ENCODE data around the gene ALK. TPM values are rescaled to one million over a fixed set of nuclear protein-coding genes. Genes with fewer than 3 reads are reported as not detected.

ALK gene
- total RNA-seq, 1 donor from 2014 or later = under 0.01 TPM

DNA sequence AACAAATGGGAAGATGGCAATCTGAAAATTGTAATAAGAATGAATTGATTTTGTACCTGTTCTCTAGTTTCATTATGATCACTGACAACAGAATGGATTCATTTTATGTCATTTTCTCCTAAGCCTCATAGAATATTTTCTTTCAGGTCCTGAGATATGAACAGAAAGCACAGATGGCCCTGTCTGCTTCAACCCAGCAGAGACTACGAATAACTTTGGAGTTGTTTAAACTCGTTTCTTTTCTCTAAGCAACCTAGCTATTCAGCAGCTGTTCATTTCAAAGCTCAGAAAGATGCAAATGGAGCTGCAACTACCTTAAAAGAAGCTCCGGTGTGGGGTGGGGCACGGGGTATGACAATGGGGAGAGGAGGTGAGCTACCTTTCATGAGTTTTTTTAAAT lies 124.9 kb downstream of the ALK start:
- no peak overlapping the region for H3K4me3 ChIP-seq (ENCODE audit: low read depth, low read length)
- no peak for DNase-seq (ENCODE audit: low read depth)
- no peak for TF ChIP-seq CTCF (conservative IDR thresholded peaks at IDR 0.05; ENCODE audit: low read depth, low read length)

DNA sequence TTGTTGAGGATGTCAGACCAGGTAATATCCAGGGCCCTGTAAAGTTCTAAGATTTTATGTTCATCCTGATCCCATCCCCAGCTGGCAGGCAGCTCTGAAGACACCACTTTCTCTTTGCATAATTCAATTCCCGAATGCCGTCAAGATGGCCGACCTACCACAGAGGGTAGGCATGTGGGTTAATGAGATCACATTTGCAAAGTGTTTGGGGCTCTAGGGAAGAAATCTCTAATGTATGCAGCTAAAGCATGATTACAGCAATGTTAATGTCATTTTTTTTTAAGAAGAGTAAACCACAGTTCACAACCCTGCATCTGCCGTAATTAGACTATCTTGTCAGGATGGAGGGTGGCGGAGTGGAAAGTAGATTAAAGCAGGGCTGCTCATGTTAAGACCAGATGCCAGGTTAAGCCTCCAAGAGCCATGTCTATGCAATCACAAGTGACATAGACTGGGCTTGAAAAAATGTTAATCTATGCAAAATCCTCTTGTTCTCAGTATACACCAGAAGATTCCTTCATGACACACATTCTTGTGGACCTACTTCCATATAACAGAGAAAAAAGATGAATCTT lies 131.4 kb downstream of the ALK start:
- DNase-seq (ENCODE audit: low read depth) = no peak
- no peak overlapping the region for H3K4me3 ChIP-seq (ENCODE audit: low read depth, low read length)
- TF ChIP-seq CTCF (conservative IDR thresholded peaks at IDR 0.05; ENCODE audit: low read depth, low read length) = no peak

DNA sequence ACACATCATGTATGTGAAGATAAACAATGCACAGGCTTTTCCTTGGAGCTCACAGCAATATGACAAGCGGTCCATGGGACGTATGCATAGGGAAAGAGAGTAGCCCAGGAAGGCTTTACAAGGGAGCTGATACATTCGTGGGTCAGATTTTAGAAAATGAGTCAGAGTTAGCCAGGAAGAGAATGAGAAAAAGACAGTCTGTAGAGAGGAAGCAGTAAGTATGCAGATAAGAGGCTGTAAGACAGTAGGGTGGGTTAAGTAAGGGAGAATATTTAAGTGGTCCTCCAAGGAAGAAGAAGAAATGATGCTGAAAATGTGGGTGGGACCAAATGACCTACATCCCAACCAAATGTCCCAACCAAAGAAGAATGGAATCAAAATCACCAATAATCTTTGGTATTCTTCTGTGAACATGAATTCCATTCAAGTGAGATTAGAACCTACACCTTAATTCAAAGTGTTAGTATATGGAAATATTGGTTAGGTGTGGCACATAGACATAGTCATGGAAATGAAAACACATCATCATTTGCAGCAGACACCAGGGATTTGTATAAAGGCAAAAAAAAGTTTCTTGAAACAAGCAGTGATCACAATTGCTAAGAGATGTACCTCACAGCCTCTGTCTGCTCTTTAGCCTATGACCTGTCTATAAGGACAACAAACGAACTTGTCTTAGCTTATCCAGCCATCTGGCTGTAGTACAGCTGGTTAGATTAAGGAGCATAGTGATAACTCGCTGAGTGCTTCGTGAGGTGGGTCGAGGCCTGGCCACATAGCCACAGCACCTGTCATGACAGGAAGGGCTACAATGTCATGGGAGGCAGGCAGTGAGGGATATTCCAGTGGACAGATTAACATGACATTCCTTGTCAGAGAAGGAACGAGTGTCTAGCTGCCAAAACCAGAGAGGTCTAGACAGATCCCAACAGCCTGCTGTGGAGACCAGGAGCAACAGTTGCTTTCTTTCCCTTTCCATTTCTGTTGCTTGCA lies 133.6 kb downstream of the ALK start:
- H3K4me3 ChIP-seq (ENCODE audit: low read depth, low read length) = no peak overlapping the region
- TF ChIP-seq CTCF (conservative IDR thresholded peaks at IDR 0.05; ENCODE audit: low read depth, low read length) = no peak
- DNase-seq (ENCODE audit: low read depth) = no peak

- H3K4me3 ChIP-seq (ENCODE audit: low read depth, low read length) = no peak overlapping the region
- TF ChIP-seq CTCF (conservative IDR thresholded peaks at IDR 0.05; ENCODE audit: low read depth, low read length) = no peak
These were observed 135.0 kb downstream of the ALK start for GRCh38 chr2:29786361-29786760.

DNA sequence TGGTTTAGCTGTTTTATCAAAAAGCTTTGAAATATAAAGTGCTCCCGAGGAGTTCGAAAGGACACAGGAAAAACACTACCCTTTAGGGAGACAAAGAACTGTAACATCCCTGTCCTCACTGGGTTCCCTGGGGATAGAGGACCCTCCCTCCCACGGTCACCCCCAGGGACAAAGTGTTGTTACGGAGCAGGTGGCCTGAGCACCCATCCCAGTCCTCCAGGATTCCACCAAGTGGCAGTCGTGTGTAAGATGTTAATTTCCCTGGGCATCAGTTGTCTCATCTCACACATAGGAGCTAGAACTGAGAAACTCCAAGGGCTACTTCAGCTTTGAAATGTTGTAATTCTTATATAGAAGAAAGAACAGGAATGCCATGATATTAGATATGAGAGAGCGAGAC lies 137.7 kb downstream of the ALK start:
- no peak overlapping the region for H3K4me3 ChIP-seq (ENCODE audit: low read depth, low read length)
- no peak for DNase-seq (ENCODE audit: low read depth)
- TF ChIP-seq CTCF (conservative IDR thresholded peaks at IDR 0.05; ENCODE audit: low read depth, low read length) = no peak

More at GRCh38 chr2:29786361-29786760, 135.0 kb downstream of the ALK start:
- no peak for DNase-seq (ENCODE audit: low read depth)

GRCh38 chr2:29782549-29783458 lies 138.6 kb downstream of the ALK start:
- TF ChIP-seq CTCF (conservative IDR thresholded peaks at IDR 0.05; ENCODE audit: low read depth, low read length) = no peak
- no peak overlapping the region for H3K4me3 ChIP-seq (ENCODE audit: low read depth, low read length)
- no peak for DNase-seq (ENCODE audit: low read depth)
